IMR-90 (cell line): ENCODE results near the gene RFX3. TPM values are rescaled to one million over a fixed set of nuclear protein-coding genes. Genes with fewer than 3 reads are reported as not detected.

ENCODE experiments used
- ATAC-seq: fragments of 200-7000 bp; cut with Tn5 transposase; 2 replicates; pipeline ENCODE4 v1.9.1; 2020; ENCODE audit warnings: low read depth, mild to moderate bottlenecking, moderate library complexity
- BruUV-seq: library from RNA; stranded (reverse); fragments of 400-500 nt; replicated peaks from 2 replicates; lab custom pipeline; 2021; lab: Mats Ljungman, UMichigan
- CTCF ChIA-PET: fragments of 300-600 bp; formaldehyde crosslinking; extraction: SDS; loops from one replicate; lab custom pipeline; 2021; ENCODE audit warnings: antibody characterized with exemption; lab: Yijun Ruan, JAX
- POLR2A ChIA-PET: fragments of 300-600 bp; sonication (Branson Sonifier 250); formaldehyde crosslinking; loops from one replicate; lab custom pipeline; 2022; ENCODE audit warnings: antibody characterized with exemption; ENCODE audit not compliant: unreplicated experiment; lab: Charles Lee
- DNase-seq: peaks from one replicate; pipeline ENCODE4 v3.0.0; 2013
- H2AFZ ChIP-seq: replicated peaks from 2 replicates; pipeline ENCODE3; 2013; ENCODE audit warnings: low read length, mild to moderate bottlenecking; ENCODE audit not compliant: poor library complexity
- H2AK5ac ChIP-seq: 2 replicates; pipeline ENCODE4 v1.6.1; 2013; ENCODE audit warnings: low read depth, low read length, inconsistent platforms
- H2AK9ac ChIP-seq: replicated peaks from 2 replicates; pipeline ENCODE3; 2013; ENCODE audit warnings: mild to moderate bottlenecking, low read depth, low read length, moderate library complexity; ENCODE audit not compliant: poor library complexity
- H2BK120ac ChIP-seq: 2 replicates; pipeline ENCODE4 v1.6.1; 2013; ENCODE audit warnings: low read depth, low read length, inconsistent platforms
- H2BK15ac ChIP-seq: 3 replicates; pipeline ENCODE4 v1.6.1; 2013; ENCODE audit warnings: low read depth, low read length, inconsistent platforms
- H2BK20ac ChIP-seq: 2 replicates; pipeline ENCODE4 v1.6.1; 2013; ENCODE audit warnings: low read depth, mild to moderate bottlenecking, inconsistent platforms, low read length, moderate library complexity
- H2BK5ac ChIP-seq: 2 replicates; pipeline ENCODE4 v1.6.1; 2013; ENCODE audit warnings: mild to moderate bottlenecking, low read depth, low read length, inconsistent platforms; ENCODE audit not compliant: poor library complexity, severe bottlenecking
- H3K14ac ChIP-seq: replicated peaks from 2 replicates; pipeline ENCODE4 v1.6.1; 2013; ENCODE audit warnings: low read depth, low read length, inconsistent platforms
- H3K18ac ChIP-seq: 2 replicates; pipeline ENCODE4 v1.6.1; 2013; ENCODE audit warnings: low read depth, low read length, control low read depth
- H3K23ac ChIP-seq: 2 replicates; pipeline ENCODE4 v1.6.1; 2013; ENCODE audit warnings: low read depth, low read length, inconsistent platforms
- H3K27ac ChIP-seq: 2 replicates; pipeline ENCODE4 v1.5.1; 2013; ENCODE audit warnings: mild to moderate bottlenecking, control low read depth, low read length; ENCODE audit not compliant: insufficient read depth
- H3K27me3 ChIP-seq: 2 replicates; pipeline ENCODE4 v1.6.1; 2013; ENCODE audit warnings: low read length; ENCODE audit not compliant: control insufficient read depth, insufficient read depth
- H3K36me3 ChIP-seq: 2 replicates; pipeline ENCODE4 v1.6.1; 2013; ENCODE audit warnings: low read length, mixed read lengths; ENCODE audit not compliant: control insufficient read depth, insufficient read depth
- H3K4ac ChIP-seq: 2 replicates; pipeline ENCODE4 v1.6.1; 2013; ENCODE audit warnings: low read depth, low read length, inconsistent platforms
- H3K4me1 ChIP-seq: 2 replicates; pipeline ENCODE4 v1.6.1; 2013; ENCODE audit warnings: low read length, mixed read lengths; ENCODE audit not compliant: control insufficient read depth, insufficient read depth
- H3K4me2 ChIP-seq: 2 replicates; pipeline ENCODE4 v1.6.1; 2013; ENCODE audit warnings: low read depth, mild to moderate bottlenecking, control low read depth, low read length, moderate library complexity
- H3K4me3 ChIP-seq: 2 replicates; pipeline ENCODE4 v1.5.1; 2013; ENCODE audit warnings: low read depth, mild to moderate bottlenecking, control low read depth, low read length, moderate library complexity; ENCODE audit not compliant: insufficient read depth
- H3K56ac ChIP-seq: 2 replicates; pipeline ENCODE4 v1.6.1; 2013; ENCODE audit warnings: low read length, inconsistent platforms; ENCODE audit not compliant: insufficient read depth; ENCODE audit errors: extremely low read depth
- H3K79me1 ChIP-seq, 2 experiments: 2 replicates each; pipeline ENCODE4 v1.6.1; 2013; ENCODE audit warnings: low read length in 2 of 2, inconsistent platforms in 1 of 2, low read depth in 1 of 2
- H3K9ac ChIP-seq: 2 replicates; pipeline ENCODE4 v1.6.1; 2013; ENCODE audit warnings: low read depth, low read length, control low read depth
- H3K9me1 ChIP-seq: 2 replicates; pipeline ENCODE4 v1.6.1; 2013; ENCODE audit warnings: low read length, inconsistent platforms; ENCODE audit not compliant: insufficient read depth
- H3K9me3 ChIP-seq: 2 replicates; pipeline ENCODE4 v1.6.1; 2013; ENCODE audit warnings: low read length; ENCODE audit not compliant: control insufficient read depth, insufficient read depth
- H4K20me1 ChIP-seq: 2 replicates; pipeline ENCODE4 v1.6.1; 2013; ENCODE audit warnings: low read length, inconsistent platforms; ENCODE audit not compliant: insufficient read depth
- H4K5ac ChIP-seq: 2 replicates; pipeline ENCODE4 v1.6.1; 2013; ENCODE audit warnings: mild to moderate bottlenecking, low read depth, low read length, control low read depth
- H4K8ac ChIP-seq, 2 experiments: 2 replicates each; pipeline ENCODE4 v1.6.1; 2013; ENCODE audit warnings: low read depth in 2 of 2, low read length in 2 of 2, control low read depth in 1 of 2, inconsistent platforms in 1 of 2
- H4K91ac ChIP-seq: 2 replicates; pipeline ENCODE4 v1.6.1; 2013; ENCODE audit warnings: low read depth, low read length, inconsistent platforms; ENCODE audit not compliant: insufficient read depth
- BHLHE40 ChIP-seq: fragments of 150-350 bp; IDR thresholded peaks from 2 replicates; pipeline ENCODE4 v1.6.1; 2016; ENCODE audit warnings: mild to moderate bottlenecking, low read depth, low read length
- CEBPB ChIP-seq: IDR thresholded peaks from 2 replicates; pipeline ENCODE4 v1.6.1; 2012; ENCODE audit warnings: low read depth, low read length, improper control_type of control experiment
- CHD1 ChIP-seq: IDR thresholded peaks from 2 replicates; pipeline ENCODE4 v1.6.1; 2012; ENCODE audit warnings: low read depth, low read length, improper control_type of control experiment
- FOS ChIP-seq: fragments of 150-350 bp; IDR thresholded peaks from 2 replicates; pipeline ENCODE4 v1.6.1; 2016; ENCODE audit warnings: low read depth, low read length
- MAFK ChIP-seq: IDR thresholded peaks from 2 replicates; pipeline ENCODE4 v1.6.1; 2012; ENCODE audit warnings: low read depth, low read length, improper control_type of control experiment
- MAZ ChIP-seq: IDR thresholded peaks from 2 replicates; pipeline ENCODE4 v1.6.1; 2012; ENCODE audit warnings: low read depth, mild to moderate bottlenecking, low read length, improper control_type of control experiment, moderate library complexity, borderline replicate concordance
- MXI1 ChIP-seq: IDR thresholded peaks from 2 replicates; pipeline ENCODE4 v1.6.1; 2012; ENCODE audit warnings: low read depth, mild to moderate bottlenecking, low read length, moderate library complexity, borderline replicate concordance
- NFE2L2 ChIP-seq: fragments of 150-350 bp; IDR thresholded peaks from 2 replicates; pipeline ENCODE4 v1.6.1; 2016; ENCODE audit warnings: low read depth, mild to moderate bottlenecking, low read length
- POLR2A ChIP-seq: IDR thresholded peaks from 2 replicates; pipeline ENCODE4 v1.6.1; 2012; ENCODE audit warnings: mild to moderate bottlenecking, low read depth, low read length
- RAD21 ChIP-seq: IDR thresholded peaks from 2 replicates; pipeline ENCODE4 v1.6.1; 2012; ENCODE audit warnings: low read length, improper control_type of control experiment
- RCOR1 ChIP-seq: IDR thresholded peaks from 2 replicates; pipeline ENCODE4 v1.6.1; 2012; ENCODE audit warnings: mild to moderate bottlenecking, low read length, improper control_type of control experiment; ENCODE audit not compliant: insufficient replicate concordance
- RFX5 ChIP-seq: IDR thresholded peaks from 2 replicates; pipeline ENCODE4 v1.8.0; 2012; ENCODE audit warnings: low read depth, mild to moderate bottlenecking, low read length, moderate library complexity
- SMC3 ChIP-seq: fragments of 150-350 bp; IDR thresholded peaks from 2 replicates; pipeline ENCODE4 v1.6.1; 2016; ENCODE audit warnings: low read depth, mild to moderate bottlenecking, antibody characterized with exemption, low read length, moderate library complexity
- dilution Hi-C: fragments of 300-500 bp; cut with HindIII; formaldehyde crosslinking; loops from one replicate; pipeline ENCODE4 v1.14.3; 2018; ENCODE audit warnings: low sequenced_read_pairs; ENCODE audit not compliant: unreplicated experiment
- in situ Hi-C: fragments of 300-500 bp; cut with MboI; formaldehyde crosslinking; loops from 3 replicates; pipeline ENCODE4 v1.14.3; 2019; ENCODE audit warnings: low sequenced_read_pairs, inconsistent platforms, mixed read lengths
- intact Hi-C: fragments of 100-400 bp; cut with micrococcal nuclease; formaldehyde crosslinking; loops from 2 replicates; pipeline ENCODE4 v1.10.0; 2022
- polyA plus RNA-seq, 3 experiments: library from polyadenylated mRNA; depleted of rRNA; stranded (reverse); fragments of >200 nt; gene quantifications; 2 replicates each; pipeline ENCODE4 v1.2.3, GENCODE V29; 2012; ENCODE audit warnings: low replicate concordance in 1 of 3
- total RNA-seq: library from RNA; depleted of rRNA; stranded (reverse); fragments of >200 nt; gene quantifications from 2 replicates; pipeline ENCODE4 v1.2.3, GENCODE V29; 2012
- TF ChIP-seq, protein P1 (sequence below): fragments of 150-350 bp; IDR thresholded peaks from 2 replicates; pipeline ENCODE4 v1.6.1; 2017; ENCODE audit warnings: mild to moderate bottlenecking, antibody characterized with exemption, low read length, low read depth
- TF ChIP-seq, protein P2 (sequence below): conservative IDR thresholded peaks from 2 replicates; pipeline ENCODE4 v1.5.1; 2012; ENCODE audit warnings: mild to moderate bottlenecking, low read depth, low read length, improper control_type of control experiment
- TF ChIP-seq, protein P3 (sequence below): fragments of 150-350 bp; IDR thresholded peaks from 2 replicates; pipeline ENCODE4 v1.6.1; 2016; ENCODE audit warnings: low read depth, mild to moderate bottlenecking, low read length, moderate library complexity, borderline replicate concordance

The RFX3 gene
- total and polyA plus RNA-seq, 2 of the 4 experiments (the other 2 are of a cell fraction): 1.7 to 2.7 TPM

DNA sequence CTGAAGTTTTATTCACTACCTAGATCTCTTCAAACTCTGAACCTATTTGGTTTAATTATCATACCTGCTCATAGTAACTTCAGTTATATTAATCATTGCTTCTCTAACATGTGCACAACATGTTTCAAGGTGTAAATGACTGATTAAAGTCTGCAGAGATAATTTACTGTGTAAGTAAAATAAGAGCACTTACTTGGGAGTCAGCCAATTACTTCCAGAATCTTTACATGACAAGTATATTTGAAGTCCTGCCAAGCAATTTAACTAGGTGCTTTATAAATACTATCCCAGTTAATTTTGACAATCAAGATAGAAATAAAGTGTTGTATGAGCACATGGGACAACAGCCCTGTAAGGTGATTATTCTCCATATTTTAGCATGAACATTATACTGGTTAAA, 109.9 kb downstream of the RFX3 start:
- no peak overlapping the region for H2BK120ac ChIP-seq
- no peak for ATAC-seq
- H3K27me3 ChIP-seq: no peaks in the 10 kb centered on the region
- ChIA-PET CTCF (no interaction called here), POLR2A (no interaction called here)
- H3K27ac ChIP-seq: no peak overlapping the region
- DNase-seq: no peak
- H2AFZ ChIP-seq: no peak overlapping the region
- H3K23ac ChIP-seq: no peak overlapping the region
- H3K4me2 ChIP-seq: no peak overlapping the region
- no peak overlapping the region for H3K56ac ChIP-seq
- H2AK5ac ChIP-seq: no peak overlapping the region
- intact Hi-C loops: no loop called here
- no peak overlapping the region for H2BK15ac ChIP-seq
- H3K9me1 ChIP-seq: no peaks in the 10 kb centered on the region
- TF ChIP-seq, protein P1, sequence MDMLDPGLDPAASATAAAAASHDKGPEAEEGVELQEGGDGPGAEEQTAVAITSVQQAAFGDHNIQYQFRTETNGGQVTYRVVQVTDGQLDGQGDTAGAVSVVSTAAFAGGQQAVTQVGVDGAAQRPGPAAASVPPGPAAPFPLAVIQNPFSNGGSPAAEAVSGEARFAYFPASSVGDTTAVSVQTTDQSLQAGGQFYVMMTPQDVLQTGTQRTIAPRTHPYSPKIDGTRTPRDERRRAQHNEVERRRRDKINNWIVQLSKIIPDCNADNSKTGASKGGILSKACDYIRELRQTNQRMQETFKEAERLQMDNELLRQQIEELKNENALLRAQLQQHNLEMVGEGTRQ: no peak
- TF ChIP-seq MAFK (no peak), NFE2L2 (no peak), CEBPB (no peak), SMC3 (no peak), MXI1 (no peak), RCOR1 (no peak), FOS (no peak), POLR2A (no peak), MAZ (no peak), RFX5 (no peak), RAD21 (no peak), BHLHE40 (no peak), CHD1 (no peak)
- TF ChIP-seq, protein P2, sequence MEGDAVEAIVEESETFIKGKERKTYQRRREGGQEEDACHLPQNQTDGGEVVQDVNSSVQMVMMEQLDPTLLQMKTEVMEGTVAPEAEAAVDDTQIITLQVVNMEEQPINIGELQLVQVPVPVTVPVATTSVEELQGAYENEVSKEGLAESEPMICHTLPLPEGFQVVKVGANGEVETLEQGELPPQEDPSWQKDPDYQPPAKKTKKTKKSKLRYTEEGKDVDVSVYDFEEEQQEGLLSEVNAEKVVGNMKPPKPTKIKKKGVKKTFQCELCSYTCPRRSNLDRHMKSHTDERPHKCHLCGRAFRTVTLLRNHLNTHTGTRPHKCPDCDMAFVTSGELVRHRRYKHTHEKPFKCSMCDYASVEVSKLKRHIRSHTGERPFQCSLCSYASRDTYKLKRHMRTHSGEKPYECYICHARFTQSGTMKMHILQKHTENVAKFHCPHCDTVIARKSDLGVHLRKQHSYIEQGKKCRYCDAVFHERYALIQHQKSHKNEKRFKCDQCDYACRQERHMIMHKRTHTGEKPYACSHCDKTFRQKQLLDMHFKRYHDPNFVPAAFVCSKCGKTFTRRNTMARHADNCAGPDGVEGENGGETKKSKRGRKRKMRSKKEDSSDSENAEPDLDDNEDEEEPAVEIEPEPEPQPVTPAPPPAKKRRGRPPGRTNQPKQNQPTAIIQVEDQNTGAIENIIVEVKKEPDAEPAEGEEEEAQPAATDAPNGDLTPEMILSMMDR: no peak
- TF ChIP-seq, protein P3, sequence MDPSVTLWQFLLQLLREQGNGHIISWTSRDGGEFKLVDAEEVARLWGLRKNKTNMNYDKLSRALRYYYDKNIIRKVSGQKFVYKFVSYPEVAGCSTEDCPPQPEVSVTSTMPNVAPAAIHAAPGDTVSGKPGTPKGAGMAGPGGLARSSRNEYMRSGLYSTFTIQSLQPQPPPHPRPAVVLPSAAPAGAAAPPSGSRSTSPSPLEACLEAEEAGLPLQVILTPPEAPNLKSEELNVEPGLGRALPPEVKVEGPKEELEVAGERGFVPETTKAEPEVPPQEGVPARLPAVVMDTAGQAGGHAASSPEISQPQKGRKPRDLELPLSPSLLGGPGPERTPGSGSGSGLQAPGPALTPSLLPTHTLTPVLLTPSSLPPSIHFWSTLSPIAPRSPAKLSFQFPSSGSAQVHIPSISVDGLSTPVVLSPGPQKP: no peak
- no peak overlapping the region for H3K14ac ChIP-seq
- H3K9ac ChIP-seq: no peak overlapping the region
- no TSS peak for BruUV-seq
- no peak overlapping the region for H2BK5ac ChIP-seq
- H3K9me3 ChIP-seq: no peaks in the 10 kb centered on the region
- H3K4ac ChIP-seq: no peak overlapping the region
- H4K20me1 ChIP-seq: no peaks in the 10 kb centered on the region
- no peak overlapping the region for H4K5ac ChIP-seq
- dilution Hi-C loops: no loop called here
- H2BK20ac ChIP-seq: no peak overlapping the region
- no peaks in the 10 kb centered on the region for H3K4me1 ChIP-seq
- no peak overlapping the region for H3K18ac ChIP-seq
- no peak overlapping the region for H2AK9ac ChIP-seq
- in situ Hi-C loops: no loop called here
- H4K8ac ChIP-seq: no peak overlapping the region
- no peaks in the 10 kb centered on the region for H3K36me3 ChIP-seq
- no peak overlapping the region for H3K4me3 ChIP-seq
- no peaks in the 10 kb centered on the region for H3K79me1 ChIP-seq
- H4K91ac ChIP-seq: no peak overlapping the region
